Large intestine (tissue), 3 donors: ENCODE results near the gene FAM83C. TPM values are rescaled to one million over a fixed set of nuclear protein-coding genes. Genes with fewer than 3 reads are reported as not detected.

Experiments used
- DNase-seq, 2 donors: peaks; one replicate each; pipeline versions ENCODE4 v3.0.0 to v3.0.0-alpha.2; 2013
- H3K27ac ChIP-seq: one replicate; pipeline ENCODE4 v1.5.1; 2013; ENCODE audit warnings: low read length
- H3K27me3 ChIP-seq: 2 replicates; pipeline ENCODE4 v1.6.1; 2013; ENCODE audit warnings: low read length; ENCODE audit not compliant: control insufficient read depth, insufficient read depth
- H3K36me3 ChIP-seq: 2 replicates; pipeline ENCODE4 v1.6.1; 2013; ENCODE audit warnings: low read length; ENCODE audit not compliant: control insufficient read depth, insufficient read depth
- H3K4me1 ChIP-seq: one replicate; pipeline ENCODE4 v1.6.1; 2013; ENCODE audit warnings: low read length; ENCODE audit not compliant: control insufficient read depth, insufficient read depth
- H3K4me3 ChIP-seq: one replicate; pipeline ENCODE4 v1.5.1; 2013; ENCODE audit warnings: low read length
- H3K9me3 ChIP-seq: one replicate; pipeline ENCODE4 v1.6.1; 2013; ENCODE audit warnings: mild to moderate bottlenecking, low read depth, low read length, moderate library complexity; ENCODE audit not compliant: control insufficient read depth
- WGBS: methylation state at CpG from one replicate; pipeline ENCODE4 v1.1.5; 2013; ENCODE audit warnings: low lambda C conversion rate; ENCODE audit not compliant: insufficient coverage; 5-methylcytosine and 5-hydroxymethylcytosine counted together
- polyA plus RNA-seq: library from polyadenylated mRNA; unstranded; fragments of 120-200 nt; gene quantifications from one replicate; pipeline ENCODE4 v1.2.1, GENCODE V29; 2013

Gene FAM83C
- polyA plus RNA-seq, 1 donor, result 0.01 TPM

- H3K27ac ChIP-seq, result peak overlapping the region; percentile 94
- no peak for DNase-seq
- WGBS, result no CpG with 5 or more reads among the region's 24 CpGs
- no peaks in the 10 kb centered on the region for H3K27me3 ChIP-seq
- H3K36me3 ChIP-seq, result peaks cover 43% of the 10 kb centered on the region
- H3K4me3 ChIP-seq, result peak overlapping the region; percentile 98
- peaks cover 39% of the 10 kb centered on the region for H3K4me1 ChIP-seq
- no peaks in the 10 kb centered on the region for H3K9me3 ChIP-seq
Observed at GRCh38 chr20:35283441-35284266, 8.6 kb downstream of the FAM83C start.

DNA sequence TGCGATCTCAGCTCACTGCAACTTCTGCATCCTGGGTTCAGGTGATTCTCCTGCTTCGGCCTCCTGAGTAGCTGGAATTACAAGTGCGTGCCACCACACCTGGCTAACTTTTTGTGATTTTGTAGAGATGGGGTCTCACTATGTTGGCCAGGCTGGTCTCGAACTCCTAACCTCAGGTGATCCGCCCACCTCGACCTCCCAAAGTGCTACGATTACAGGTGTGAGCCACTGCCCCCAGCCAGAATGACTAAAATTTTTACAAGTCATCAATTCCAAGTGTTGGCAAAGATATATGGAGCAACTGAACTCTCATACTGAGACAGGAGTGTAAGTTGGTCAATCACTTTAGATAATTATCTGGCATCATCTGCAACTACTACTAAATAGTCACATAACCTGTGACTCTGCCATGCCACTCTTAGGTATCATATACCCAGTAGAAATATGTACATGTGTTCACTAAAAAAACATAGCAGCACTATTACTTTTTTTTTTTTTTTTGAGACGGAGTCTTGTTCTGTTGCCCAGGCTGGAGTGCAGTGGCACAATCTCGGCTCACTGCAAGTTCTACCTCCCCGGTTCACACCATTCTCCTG is 10.6 kb downstream of the FAM83C start:
- WGBS, result no CpG with 5 or more reads among the region's 10 CpGs
- DNase-seq, result no peak
- Histone ChIP-seq H3K9me3 (no peaks in the 10 kb centered on the region), H3K4me3 (no peak overlapping the region), H3K4me1 (peaks cover 27% of the 10 kb centered on the region), H3K36me3 (peaks cover 50% of the 10 kb centered on the region), H3K27me3 (no peaks in the 10 kb centered on the region), H3K27ac (no peak overlapping the region)

GRCh38 chr20:35280523-35280922 is 11.7 kb downstream of the FAM83C start:
- no CpG with 5 or more reads among the region's 6 CpGs for WGBS
- no peak for DNase-seq
- Histone ChIP-seq H3K36me3 (peaks cover 60% of the 10 kb centered on the region), H3K9me3 (no peaks in the 10 kb centered on the region), H3K4me1 (peaks cover 22% of the 10 kb centered on the region), H3K4me3 (no peak overlapping the region), H3K27ac (no peak overlapping the region), H3K27me3 (no peaks in the 10 kb centered on the region)

DNA sequence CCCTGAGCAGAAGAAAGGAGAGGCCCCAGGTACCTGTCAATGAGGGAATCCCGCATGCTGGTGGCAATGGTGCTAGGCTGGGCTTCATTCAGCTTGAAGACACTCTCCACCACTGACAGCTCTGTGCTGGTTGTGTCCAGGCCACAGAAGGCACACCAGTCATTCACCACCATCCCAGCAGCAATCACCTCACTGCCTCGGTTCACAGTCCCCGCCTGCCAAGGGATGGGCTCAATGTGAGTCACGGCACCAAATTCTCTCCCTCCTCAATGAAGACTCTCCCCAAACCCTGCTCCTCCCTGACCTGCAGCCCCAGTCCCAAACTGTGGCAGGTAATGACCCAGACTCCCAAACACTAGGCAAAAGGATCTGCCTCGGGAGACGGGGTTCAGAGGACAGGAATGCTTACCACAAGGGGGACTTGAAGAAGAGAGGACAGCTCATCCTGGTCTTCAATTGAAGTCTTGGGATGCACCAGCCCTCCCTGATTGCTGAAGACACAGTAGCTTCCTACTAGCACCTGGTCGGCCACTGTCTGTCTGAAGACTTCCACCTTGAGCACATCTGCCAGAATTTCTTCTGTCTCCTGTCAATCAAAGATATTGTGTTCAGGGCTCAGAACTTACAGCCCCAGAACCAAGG is 12.6 kb downstream of the FAM83C start:
- Histone ChIP-seq H3K36me3 (peaks cover 68% of the 10 kb centered on the region), H3K27ac (no peak overlapping the region), H3K27me3 (no peaks in the 10 kb centered on the region), H3K4me3 (no peak overlapping the region), H3K4me1 (peaks cover 15% of the 10 kb centered on the region), H3K9me3 (no peaks in the 10 kb centered on the region)
- no peak for DNase-seq
- no CpG with 5 or more reads among the region's 7 CpGs for WGBS

DNA sequence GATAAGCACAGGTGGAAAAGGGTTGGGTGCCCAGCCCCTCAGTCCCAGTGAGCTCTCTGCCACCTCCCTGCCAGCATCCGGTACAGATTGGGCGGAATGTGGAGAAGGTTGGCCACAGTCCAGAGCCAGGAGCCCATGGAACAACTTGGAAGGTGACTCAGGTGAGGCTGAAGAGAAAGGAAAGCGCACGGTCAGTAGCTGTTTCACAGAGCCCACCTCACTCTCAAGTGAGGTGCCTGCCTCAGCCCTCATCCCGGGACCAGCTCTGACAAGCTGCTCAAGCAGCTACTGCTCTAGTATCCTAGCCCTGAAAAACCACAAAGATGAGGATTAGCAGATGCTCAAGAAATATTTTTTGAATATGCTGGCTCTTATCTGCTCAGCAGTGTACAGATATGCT is 13.2 kb downstream of the FAM83C start:
- Histone ChIP-seq H3K27ac (peak overlapping the region; percentile 94), H3K27me3 (no peaks in the 10 kb centered on the region), H3K4me3 (no peak overlapping the region), H3K4me1 (peaks cover 15% of the 10 kb centered on the region), H3K36me3 (peaks cover 70% of the 10 kb centered on the region), H3K9me3 (no peaks in the 10 kb centered on the region)
- no peak for DNase-seq
- WGBS, result no CpG with 5 or more reads among the region's 5 CpGs

- DNase-seq, result peak; percentile 93 to 95
- Histone ChIP-seq H3K27ac (peak within 1 kb of the TSS; percentile 94), H3K27me3 (no peaks in the 10 kb centered on the region), H3K4me1 (peaks cover 10% of the 10 kb centered on the region), H3K9me3 (no peaks in the 10 kb centered on the region), H3K36me3 (peaks cover 65% of the 10 kb centered on the region), H3K4me3 (peak within 1 kb of the TSS; percentile 61)
- WGBS, result no CpG with 5 or more reads among the region's 76 CpGs
Observed at GRCh38 chr20:35277531-35278395, 14.5 kb downstream of the FAM83C start, which contains the start of gene MMP24OS. MMP24OS (minus strand) TSS chr20:35278122; CDS start chr20:35277929, 193 bp downstream.

- Histone ChIP-seq H3K27me3 (no peaks in the 10 kb centered on the region), H3K36me3 (peaks cover 59% of the 10 kb centered on the region), H3K9me3 (no peaks in the 10 kb centered on the region), H3K4me1 (peaks cover 10% of the 10 kb centered on the region), H3K4me3 (peak overlapping the region; percentile 61), H3K27ac (peak overlapping the region; percentile 94)
- 0% methylated on average over 1 of the region's 10 CpGs for WGBS
- DNase-seq, result no peak
Observed at GRCh38 chr20:35277127-35277526, 15.1 kb downstream of the FAM83C start.

- WGBS, result no CpG with 5 or more reads among the region's 6 CpGs
- Histone ChIP-seq H3K4me3 (peak overlapping the region; percentile 61), H3K4me1 (peaks cover 10% of the 10 kb centered on the region), H3K27me3 (no peaks in the 10 kb centered on the region), H3K27ac (peak overlapping the region; percentile 94), H3K36me3 (peaks cover 59% of the 10 kb centered on the region), H3K9me3 (no peaks in the 10 kb centered on the region)
- no peak for DNase-seq
Observed at GRCh38 chr20:35276408-35276807, 15.8 kb downstream of the FAM83C start.

- Histone ChIP-seq H3K4me1 (peaks cover 10% of the 10 kb centered on the region), H3K36me3 (peaks cover 62% of the 10 kb centered on the region), H3K9me3 (no peaks in the 10 kb centered on the region), H3K27ac (no peak overlapping the region), H3K27me3 (no peaks in the 10 kb centered on the region), H3K4me3 (no peak overlapping the region)
- no peak for DNase-seq
- WGBS, result no CpG with 5 or more reads among the region's 12 CpGs
Observed at GRCh38 chr20:35275741-35276251, 16.4 kb downstream of the FAM83C start.
